Mesendoderm (in vitro differentiated cells): ENCODE results near the gene CYP2C19.

Experiments
- DNase-seq: peaks from one replicate; pipeline ENCODE4 v3.0.0; 2013
- H2AK5ac ChIP-seq: 2 replicates; pipeline ENCODE4 v1.6.1; 2013; ENCODE audit warnings: low read length, inconsistent platforms
- H2BK120ac ChIP-seq: 2 replicates; pipeline ENCODE4 v1.6.1; 2013; ENCODE audit warnings: low read depth, mild to moderate bottlenecking, low read length, moderate library complexity, mixed read lengths
- H2BK15ac ChIP-seq: replicated peaks from 2 replicates; pipeline ENCODE4 v1.6.1; 2013; ENCODE audit warnings: low read depth, mild to moderate bottlenecking, moderate library complexity
- H2BK5ac ChIP-seq: 2 replicates; pipeline ENCODE4 v1.6.1; 2013; ENCODE audit warnings: low read length, inconsistent platforms
- H3K18ac ChIP-seq: 2 replicates; pipeline ENCODE4 v1.6.1; 2013; ENCODE audit warnings: mild to moderate bottlenecking, low read length, mixed read lengths
- H3K23ac ChIP-seq: one replicate; pipeline ENCODE4 v1.6.1; 2013; ENCODE audit warnings: low read length
- H3K27ac ChIP-seq: 2 replicates; pipeline ENCODE4 v1.5.1; 2013; ENCODE audit warnings: low read depth, mild to moderate bottlenecking, inconsistent platforms, low read length, moderate library complexity
- H3K27me3 ChIP-seq: 2 replicates; pipeline ENCODE4 v1.6.1; 2013; ENCODE audit warnings: low read length, control low read depth, mild to moderate bottlenecking, inconsistent platforms; ENCODE audit not compliant: insufficient read depth, poor library complexity
- H3K36me3 ChIP-seq: 2 replicates; pipeline ENCODE4 v1.6.1; 2013; ENCODE audit warnings: low read length, inconsistent platforms; ENCODE audit not compliant: control insufficient read depth, insufficient read depth
- H3K4ac ChIP-seq: one replicate; pipeline ENCODE4 v1.6.1; 2013; ENCODE audit warnings: low read depth, mild to moderate bottlenecking, low read length, moderate library complexity
- H3K4me1 ChIP-seq: 2 replicates; pipeline ENCODE4 v1.6.1; 2013; ENCODE audit warnings: low read depth, low read length, inconsistent platforms; ENCODE audit not compliant: control insufficient read depth
- H3K4me2 ChIP-seq: 2 replicates; pipeline ENCODE4 v1.6.1; 2013; ENCODE audit warnings: low read length
- H3K4me3 ChIP-seq: 2 replicates; pipeline ENCODE4 v1.5.1; 2013; ENCODE audit warnings: mild to moderate bottlenecking, low read length
- H3K56ac ChIP-seq: one replicate; pipeline ENCODE4 v1.6.1; 2013; ENCODE audit warnings: low read length
- H3K79me1 ChIP-seq: 2 replicates; pipeline ENCODE4 v1.6.1; 2013; ENCODE audit warnings: low read length, inconsistent platforms
- H3K79me2 ChIP-seq: 2 replicates; pipeline ENCODE4 v1.6.1; 2013; ENCODE audit warnings: mild to moderate bottlenecking, low read length; ENCODE audit not compliant: control insufficient read depth, insufficient read depth
- H3K9ac ChIP-seq: 2 replicates; pipeline ENCODE4 v1.6.1; 2013; ENCODE audit warnings: low read length, inconsistent platforms
- H4K5ac ChIP-seq: one replicate; pipeline ENCODE4 v1.6.1; 2013; ENCODE audit warnings: low read length
- H4K8ac ChIP-seq: one replicate; pipeline ENCODE4 v1.6.1; 2013; ENCODE audit warnings: low read depth, mild to moderate bottlenecking, control low read depth, low read length, moderate library complexity
- WGBS: extraction: QIAGEN DNeasy Blood & Tissue Kit; methylation state at CpG from one replicate; pipeline ENCODE4 v1.1.7; 2013; ENCODE audit warnings: low lambda C conversion rate, missing lambda C conversion rate; ENCODE audit not compliant: insufficient coverage; ENCODE audit errors: extremely low coverage; 5-methylcytosine and 5-hydroxymethylcytosine counted together

CYP2C19 gene

GRCh38 chr10:94851263-94851662 lies 88.8 kb downstream of the CYP2C19 start:
- no peaks in the 10 kb centered on the region for H3K4me1 ChIP-seq
- no peaks in the 10 kb centered on the region for H3K27me3 ChIP-seq
- H3K4me2 ChIP-seq = no peak overlapping the region
- no peaks in the 10 kb centered on the region for H3K79me1 ChIP-seq
- H3K79me2 ChIP-seq = no peaks in the 10 kb centered on the region
- no peak overlapping the region for H3K9ac ChIP-seq
- H4K8ac ChIP-seq = no peak overlapping the region
- no peak overlapping the region for H2BK5ac ChIP-seq
- no peak overlapping the region for H3K4me3 ChIP-seq
- no peak for DNase-seq
- no peak overlapping the region for H3K23ac ChIP-seq
- H3K56ac ChIP-seq = no peak overlapping the region
- no peak overlapping the region for H4K5ac ChIP-seq
- H2BK120ac ChIP-seq = no peak overlapping the region
- H3K4ac ChIP-seq = no peak overlapping the region
- H2AK5ac ChIP-seq = no peak overlapping the region
- no peak overlapping the region for H3K18ac ChIP-seq
- H3K36me3 ChIP-seq = no peaks in the 10 kb centered on the region
- no peak overlapping the region for H2BK15ac ChIP-seq
- no peak overlapping the region for H3K27ac ChIP-seq

GRCh38 chr10:94852438-94852837 lies 90.0 kb downstream of the CYP2C19 start:
- WGBS = 100% methylated on average over 1 of the region's 3 CpGs
- H3K9ac ChIP-seq = no peak overlapping the region
- H3K18ac ChIP-seq = no peak overlapping the region
- H2BK120ac ChIP-seq = no peak overlapping the region
- no peak overlapping the region for H4K8ac ChIP-seq
- DNase-seq = no peak
- no peak overlapping the region for H2AK5ac ChIP-seq
- H3K79me2 ChIP-seq = no peaks in the 10 kb centered on the region
- no peak overlapping the region for H3K4ac ChIP-seq
- no peak overlapping the region for H3K4me3 ChIP-seq
- no peak overlapping the region for H4K5ac ChIP-seq
- no peak overlapping the region for H3K56ac ChIP-seq
- no peaks in the 10 kb centered on the region for H3K4me1 ChIP-seq
- no peak overlapping the region for H2BK15ac ChIP-seq
- no peak overlapping the region for H3K27ac ChIP-seq
- no peaks in the 10 kb centered on the region for H3K27me3 ChIP-seq
- H3K4me2 ChIP-seq = no peak overlapping the region
- H2BK5ac ChIP-seq = no peak overlapping the region
- no peaks in the 10 kb centered on the region for H3K79me1 ChIP-seq
- H3K36me3 ChIP-seq = no peaks in the 10 kb centered on the region
- H3K23ac ChIP-seq = no peak overlapping the region

- Histone ChIP-seq H3K18ac (no peak overlapping the region), H4K5ac (no peak overlapping the region), H3K36me3 (no peaks in the 10 kb centered on the region), H3K56ac (no peak overlapping the region), H3K9ac (no peak overlapping the region), H3K23ac (no peak overlapping the region), H3K4me3 (no peak overlapping the region), H2BK5ac (no peak overlapping the region), H4K8ac (no peak overlapping the region), H3K79me2 (no peaks in the 10 kb centered on the region), H3K27me3 (no peaks in the 10 kb centered on the region), H3K4ac (no peak overlapping the region), H3K4me2 (no peak overlapping the region), H3K79me1 (no peaks in the 10 kb centered on the region), H3K4me1 (no peaks in the 10 kb centered on the region), H2BK120ac (no peak overlapping the region), H3K27ac (no peak overlapping the region), H2BK15ac (no peak overlapping the region), H2AK5ac (no peak overlapping the region)
- DNase-seq = no peak
- WGBS = no CpG with 5 or more reads among the region's 1 CpG
These were observed 90.6 kb downstream of the CYP2C19 start for GRCh38 chr10:94853065-94853464.

GRCh38 chr10:94858005-94858404 lies 95.5 kb downstream of the CYP2C19 start:
- no peak overlapping the region for H3K4ac ChIP-seq
- WGBS = no CpG with 5 or more reads among the region's 4 CpGs
- H2AK5ac ChIP-seq = no peak overlapping the region
- H3K79me2 ChIP-seq = no peaks in the 10 kb centered on the region
- H3K23ac ChIP-seq = no peak overlapping the region
- no peaks in the 10 kb centered on the region for H3K4me1 ChIP-seq
- H3K4me2 ChIP-seq = no peak overlapping the region
- DNase-seq = peak; percentile 19
- no peaks in the 10 kb centered on the region for H3K36me3 ChIP-seq
- no peak overlapping the region for H4K8ac ChIP-seq
- H3K79me1 ChIP-seq = no peaks in the 10 kb centered on the region
- no peak overlapping the region for H2BK5ac ChIP-seq
- H3K18ac ChIP-seq = no peak overlapping the region
- no peak overlapping the region for H2BK120ac ChIP-seq
- no peak overlapping the region for H4K5ac ChIP-seq
- H3K9ac ChIP-seq = no peak overlapping the region
- H3K27me3 ChIP-seq = no peaks in the 10 kb centered on the region
- no peak overlapping the region for H3K4me3 ChIP-seq
- no peak overlapping the region for H2BK15ac ChIP-seq
- no peak overlapping the region for H3K27ac ChIP-seq
- no peak overlapping the region for H3K56ac ChIP-seq

GRCh38 chr10:94859086-94859485 lies 96.6 kb downstream of the CYP2C19 start:
- Histone ChIP-seq H3K36me3 (no peaks in the 10 kb centered on the region), H2BK120ac (no peak overlapping the region), H2BK5ac (no peak overlapping the region), H3K9ac (no peak overlapping the region), H3K27me3 (no peaks in the 10 kb centered on the region), H3K27ac (no peak overlapping the region), H4K5ac (no peak overlapping the region), H3K79me1 (no peaks in the 10 kb centered on the region), H2BK15ac (no peak overlapping the region), H3K4me1 (no peaks in the 10 kb centered on the region), H3K4ac (no peak overlapping the region), H3K4me2 (no peak overlapping the region), H2AK5ac (no peak overlapping the region), H3K18ac (no peak overlapping the region), H4K8ac (no peak overlapping the region), H3K79me2 (no peaks in the 10 kb centered on the region), H3K56ac (no peak overlapping the region), H3K23ac (no peak overlapping the region), H3K4me3 (no peak overlapping the region)
- DNase-seq = no peak
- no CpG with 5 or more reads among the region's 3 CpGs for whole genome bisulfite sequencing

GRCh38 chr10:94878649-94879048 lies 116.2 kb downstream of the CYP2C19 start:
- Histone ChIP-seq H2BK120ac (no peak overlapping the region), H3K23ac (no peak overlapping the region), H3K9ac (no peak overlapping the region), H3K27ac (no peak overlapping the region), H3K27me3 (no peaks in the 10 kb centered on the region), H3K79me1 (no peaks in the 10 kb centered on the region), H4K8ac (no peak overlapping the region), H4K5ac (no peak overlapping the region), H3K4me3 (no peak overlapping the region), H2AK5ac (no peak overlapping the region), H2BK5ac (no peak overlapping the region), H3K79me2 (no peaks in the 10 kb centered on the region), H3K36me3 (no peaks in the 10 kb centered on the region), H3K4ac (no peak overlapping the region), H3K4me2 (no peak overlapping the region), H3K18ac (no peak overlapping the region), H2BK15ac (no peak overlapping the region), H3K56ac (no peak overlapping the region), H3K4me1 (no peaks in the 10 kb centered on the region)
- no CpG with 5 or more reads among the region's 1 CpG for WGBS
- DNase-seq = no peak
